ENCODE results near the gene RPL32. TPM values are rescaled to one million over a fixed set of nuclear protein-coding genes. Genes with fewer than 3 reads are reported as not detected.

Gene RPL32
- total RNA-seq, 4 donors from 2014 or later, result 675 to 1,285 (median 784) TPM

DNA sequence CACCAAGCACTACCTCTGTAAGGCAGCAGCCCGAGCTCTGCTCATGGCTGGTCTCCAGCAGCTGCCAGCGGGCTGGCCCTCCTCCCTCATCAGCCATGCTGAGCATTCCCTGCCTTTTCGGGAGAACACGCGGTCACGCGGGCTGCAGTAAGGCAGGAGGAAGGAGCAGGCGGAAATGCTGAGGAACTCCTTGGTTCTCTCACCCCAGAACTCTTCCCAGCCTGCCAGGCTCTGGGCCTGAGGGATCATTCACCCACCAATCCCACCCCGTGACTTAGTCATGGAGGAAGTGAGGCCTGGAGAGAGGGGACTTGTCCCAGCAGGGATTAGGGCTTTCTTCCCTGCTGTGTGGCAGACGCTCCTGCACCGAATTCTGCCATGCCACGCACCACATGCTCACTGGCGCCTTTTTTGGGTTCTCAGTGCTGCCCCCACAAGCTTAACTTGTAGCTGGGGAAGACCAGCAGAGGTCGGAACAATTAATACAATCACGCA is 42.9 kb upstream of the RPL32 start:
- TF ChIP-seq CTCF (IDR thresholded peaks at IDR 0.05; ENCODE audit: low read depth), result no peak

GRCh38 chr3:12882336-12883310 is 41.3 kb upstream of the RPL32 start:
- TF ChIP-seq CTCF (IDR thresholded peaks at IDR 0.05; ENCODE audit: low read depth), result no peak

DNA sequence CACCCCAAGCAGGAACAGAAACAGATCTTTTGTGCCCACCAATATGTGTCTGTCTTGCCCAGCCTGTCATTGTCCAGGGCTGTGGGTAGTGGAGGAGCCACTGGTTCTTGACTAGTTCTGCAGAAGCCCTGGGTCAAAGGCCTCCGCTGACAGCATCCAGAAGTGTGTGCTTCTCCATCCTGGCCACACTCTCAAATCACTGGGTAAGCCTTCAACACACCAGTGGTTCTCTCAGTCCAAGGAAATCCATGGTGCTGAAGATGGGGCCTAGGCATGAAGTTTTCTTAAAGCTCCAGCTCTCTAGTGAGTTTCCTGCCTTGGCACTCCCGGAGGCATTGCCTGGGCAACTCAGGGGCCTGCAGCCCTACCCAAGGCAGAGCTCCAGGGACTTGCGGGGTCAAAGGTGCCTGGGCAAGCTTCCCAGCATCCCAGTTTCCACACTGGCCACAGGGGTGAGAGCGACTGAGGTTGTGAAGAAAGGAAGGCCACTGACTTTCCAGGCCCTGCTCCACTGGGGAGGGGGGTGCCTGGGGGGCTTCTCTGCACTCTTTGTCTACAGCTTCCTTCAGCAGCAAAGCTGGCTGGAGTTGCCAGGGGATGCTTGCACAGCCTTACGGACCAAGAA is 37.9 kb upstream of the RPL32 start:
- TF ChIP-seq CTCF (IDR thresholded peaks at IDR 0.05; ENCODE audit: low read depth), result no peak

GRCh38 chr3:12878141-12878574 is 36.8 kb upstream of the RPL32 start:
- no peak for TF ChIP-seq CTCF (IDR thresholded peaks at IDR 0.05; ENCODE audit: low read depth)

- TF ChIP-seq CTCF (IDR thresholded peaks at IDR 0.05; ENCODE audit: low read depth), result no peak
Observed at GRCh38 chr3:12877040-12877439, 35.7 kb upstream of the RPL32 start.

DNA sequence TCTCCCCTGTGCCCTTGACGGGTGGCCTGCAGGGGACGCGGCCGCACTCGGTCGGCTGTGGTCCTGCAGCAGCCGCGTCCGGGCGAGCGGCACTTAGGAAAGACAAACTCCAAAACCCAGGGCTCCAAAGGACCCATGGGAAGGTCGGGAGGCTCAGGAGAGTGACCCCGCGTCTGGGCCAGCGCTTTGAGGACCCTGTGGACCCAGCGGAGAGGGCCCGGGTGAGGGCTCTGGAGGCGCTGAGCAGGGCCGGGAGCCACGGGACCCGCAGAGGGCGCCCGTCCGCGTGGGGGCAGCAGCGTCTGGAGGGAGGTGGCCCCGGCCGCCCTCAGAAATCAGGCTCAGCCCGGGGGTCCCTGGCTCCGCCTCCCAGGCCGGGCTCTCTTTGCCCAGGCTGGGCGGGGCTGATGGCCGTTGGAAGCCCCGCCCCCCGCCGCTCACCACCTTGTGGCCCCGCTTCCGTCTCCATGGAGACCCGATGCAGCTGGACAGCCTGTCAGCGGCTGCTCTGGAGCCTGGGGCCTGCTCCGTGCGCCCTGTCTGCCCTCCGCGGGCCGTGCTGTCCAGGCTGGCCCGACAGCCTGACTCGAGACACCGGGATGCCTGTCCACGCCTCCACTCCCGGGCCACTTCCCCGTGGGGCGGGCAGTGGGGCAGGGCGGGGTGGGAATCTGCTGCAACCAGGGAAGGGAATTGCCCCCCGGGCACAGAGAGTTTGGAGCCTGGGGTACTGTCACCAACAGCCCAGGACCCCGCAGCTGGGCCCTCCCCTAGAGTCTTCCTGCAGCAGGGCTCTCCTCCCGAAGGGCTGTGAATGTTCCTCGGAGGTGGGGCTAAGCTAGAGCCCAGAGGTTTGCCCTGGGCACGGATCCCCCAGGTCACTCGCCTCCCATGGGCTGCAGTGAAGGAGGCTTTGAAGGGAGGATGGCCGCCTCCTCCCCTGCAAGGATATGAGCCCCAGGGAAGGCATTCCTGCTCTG is 34.8 kb upstream of the RPL32 start:
- TF ChIP-seq CTCF (IDR thresholded peaks at IDR 0.05; ENCODE audit: low read depth), result no peak

Data from subcutaneous adipose tissue (tissue), 4 donors.